OCI-LY7 (cell line): ENCODE results near the gene TMEM72.

Experiments used
- EZH2phosphoT487 ChIP-seq: fragments of 200-600 bp; sonication (generic); IDR thresholded peaks from 2 replicates; pipeline ENCODE4 v1.6.1; 2018; ENCODE audit warnings: low read depth, borderline replicate concordance, mild to moderate bottlenecking, mixed run types, antibody characterized with exemption, low read length, moderate library complexity, mixed read lengths
- TF ChIP-seq, protein P1 (sequence below): fragments of 200-600 bp; sonication (generic); conservative IDR thresholded peaks from 2 replicates; pipeline ENCODE4 v1.5.1; 2014; ENCODE audit warnings: mild to moderate bottlenecking, antibody characterized with exemption, low read length, moderate library complexity, mixed read lengths

DNA sequence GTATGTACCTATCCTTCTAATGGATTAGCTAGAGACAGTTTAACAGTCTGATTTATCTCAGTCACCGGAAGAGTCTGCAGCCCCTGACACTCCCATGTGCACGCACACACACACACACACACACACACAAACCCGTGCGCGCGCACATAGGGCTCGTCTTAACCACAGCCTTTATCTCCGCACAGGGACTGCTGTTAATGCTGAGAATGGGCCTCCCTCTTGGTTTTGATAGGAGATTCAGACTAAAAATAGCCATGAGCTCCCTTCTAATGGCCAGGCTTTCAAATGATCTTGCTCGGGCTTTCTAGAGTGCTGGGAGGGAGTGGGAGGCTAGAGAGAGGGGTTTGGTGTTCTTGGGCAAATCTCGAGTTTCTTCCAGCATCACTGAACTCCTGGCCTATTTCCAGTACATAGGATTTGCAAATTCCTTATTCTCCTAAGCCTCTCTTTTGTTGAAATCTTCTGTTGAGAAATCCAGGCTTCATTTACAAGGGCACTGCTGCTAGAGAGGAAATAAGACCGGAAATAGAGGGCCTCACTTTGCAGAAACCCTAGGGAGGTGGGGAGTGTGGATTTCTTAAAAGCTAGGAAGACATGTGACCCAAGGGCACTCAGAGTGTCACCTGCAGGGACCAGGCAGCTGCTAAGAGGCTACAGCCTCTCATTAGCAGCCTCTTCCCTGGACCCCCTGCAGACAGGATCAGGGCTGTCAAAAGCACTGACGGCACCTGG is 2.4 kb downstream of the TMEM72 start:
- TF ChIP-seq, protein P1, sequence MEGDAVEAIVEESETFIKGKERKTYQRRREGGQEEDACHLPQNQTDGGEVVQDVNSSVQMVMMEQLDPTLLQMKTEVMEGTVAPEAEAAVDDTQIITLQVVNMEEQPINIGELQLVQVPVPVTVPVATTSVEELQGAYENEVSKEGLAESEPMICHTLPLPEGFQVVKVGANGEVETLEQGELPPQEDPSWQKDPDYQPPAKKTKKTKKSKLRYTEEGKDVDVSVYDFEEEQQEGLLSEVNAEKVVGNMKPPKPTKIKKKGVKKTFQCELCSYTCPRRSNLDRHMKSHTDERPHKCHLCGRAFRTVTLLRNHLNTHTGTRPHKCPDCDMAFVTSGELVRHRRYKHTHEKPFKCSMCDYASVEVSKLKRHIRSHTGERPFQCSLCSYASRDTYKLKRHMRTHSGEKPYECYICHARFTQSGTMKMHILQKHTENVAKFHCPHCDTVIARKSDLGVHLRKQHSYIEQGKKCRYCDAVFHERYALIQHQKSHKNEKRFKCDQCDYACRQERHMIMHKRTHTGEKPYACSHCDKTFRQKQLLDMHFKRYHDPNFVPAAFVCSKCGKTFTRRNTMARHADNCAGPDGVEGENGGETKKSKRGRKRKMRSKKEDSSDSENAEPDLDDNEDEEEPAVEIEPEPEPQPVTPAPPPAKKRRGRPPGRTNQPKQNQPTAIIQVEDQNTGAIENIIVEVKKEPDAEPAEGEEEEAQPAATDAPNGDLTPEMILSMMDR = no peak
- no peak for TF ChIP-seq EZH2phosphoT487
